ENCODE measurements around the gene WDR88.

Gene WDR88

DNA sequence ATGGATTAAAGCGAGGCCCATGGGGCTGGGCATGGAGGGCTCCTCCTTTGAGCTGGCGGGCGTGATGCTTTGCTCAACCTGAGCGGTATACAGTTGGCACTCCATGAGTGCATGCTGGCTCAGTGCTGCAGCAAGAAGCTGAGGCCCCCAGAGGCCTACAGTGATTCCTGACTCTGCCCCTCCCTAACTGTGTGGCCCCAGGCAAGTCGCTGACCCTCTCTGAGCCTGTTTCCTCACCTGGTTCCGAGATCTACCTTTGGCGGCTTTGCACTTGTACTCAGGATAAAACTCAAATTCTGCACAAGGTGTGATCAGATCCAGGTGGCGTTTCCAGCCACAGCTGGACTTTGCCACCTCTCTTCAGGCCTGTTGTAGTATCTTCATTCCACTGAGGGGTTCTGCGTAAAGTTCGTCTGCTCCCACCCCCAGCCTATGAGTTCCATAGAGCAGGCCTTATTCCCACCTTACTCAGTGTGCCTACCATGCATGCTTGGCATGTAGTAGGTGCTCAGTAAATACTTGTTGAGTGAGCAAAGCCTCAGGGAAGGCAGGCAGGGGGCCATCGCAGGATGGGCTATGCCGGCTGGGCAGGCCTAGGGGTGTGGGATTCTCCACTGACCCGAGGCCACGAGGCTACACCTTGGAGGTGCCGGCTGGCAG is 70.1 kb downstream of the WDR88 start:
- Histone ChIP-seq H3K4me3 (ENCODE audit: low read length in 2 of 2) (no peak overlapping the region), H3K9ac (ENCODE audit: low read depth in 1 of 2, low read length in 2 of 2) (no peak overlapping the region), H3K27ac (ENCODE audit: low read depth in 2 of 2, low read length in 2 of 2) (no peak overlapping the region), H3K4me1 (ENCODE audit: control insufficient read depth in 2 of 2, insufficient read depth in 2 of 2, low read length in 2 of 2) (no peaks in the 10 kb centered on the region), H3K9me3 (ENCODE audit: control insufficient read depth in 2 of 2, low read length in 2 of 2) (no peaks in the 10 kb centered on the region), H3K36me3 (ENCODE audit: control insufficient read depth in 2 of 2, insufficient read depth in 2 of 2, low read length in 2 of 2) (peaks cover 0 to 6% of the 10 kb centered on the region in 2 donors), H3K27me3 (ENCODE audit: control insufficient read depth in 2 of 2, insufficient read depth in 2 of 2, low read length in 2 of 2) (no peaks in the 10 kb centered on the region)

DNA sequence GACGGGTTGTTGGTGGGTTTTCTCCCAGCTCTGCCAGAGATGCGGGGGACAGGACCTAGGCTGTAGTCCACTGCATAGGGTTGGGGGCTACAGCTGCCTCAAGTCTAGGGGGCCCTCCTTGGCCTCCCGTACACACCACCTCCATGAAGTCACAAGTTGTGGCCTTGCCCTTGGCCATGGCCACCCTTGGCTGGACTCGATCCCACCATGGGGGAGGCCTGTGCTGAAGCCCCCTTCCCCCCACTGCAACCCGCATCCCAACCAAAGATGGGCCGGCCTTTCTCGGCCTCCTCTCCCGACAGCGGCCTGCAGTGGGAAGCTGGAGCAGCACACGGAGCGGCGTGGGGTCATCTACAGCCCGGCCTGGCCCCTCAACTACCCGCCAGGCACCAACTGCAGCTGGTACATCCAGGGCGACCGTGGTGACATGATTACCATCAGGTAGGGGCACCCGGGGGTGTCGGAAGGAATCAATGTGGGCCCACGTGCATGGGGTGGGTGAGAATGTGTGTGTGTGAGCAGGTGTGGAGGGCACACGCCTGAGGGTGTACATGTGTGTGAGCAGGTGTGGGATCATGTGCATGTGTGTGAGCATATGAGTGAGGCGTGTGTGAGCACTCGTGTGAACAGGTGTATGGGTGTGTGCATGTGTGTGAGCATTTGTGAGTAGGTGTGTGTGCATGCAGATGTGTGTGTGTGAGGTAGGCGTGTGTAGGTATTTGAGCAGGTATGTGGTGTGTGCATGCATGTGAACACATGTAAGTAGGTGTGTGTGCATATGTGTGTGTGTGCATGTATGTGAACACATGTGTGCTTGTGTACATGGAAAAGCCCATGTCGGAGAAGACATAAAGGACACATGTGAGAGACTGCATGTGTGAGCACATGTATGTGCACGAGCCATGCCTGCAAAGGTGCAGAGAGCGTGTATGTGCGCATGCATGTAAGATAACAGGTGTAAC is 70.9 kb downstream of the WDR88 start:
- no peak overlapping the region for H3K27ac ChIP-seq (ENCODE audit: low read depth in 2 of 2, low read length in 2 of 2)
- no peaks in the 10 kb centered on the region for H3K27me3 ChIP-seq (ENCODE audit: control insufficient read depth in 2 of 2, insufficient read depth in 2 of 2, low read length in 2 of 2)
- H3K9me3 ChIP-seq (ENCODE audit: control insufficient read depth in 2 of 2, low read length in 2 of 2): no peaks in the 10 kb centered on the region
- H3K9ac ChIP-seq (ENCODE audit: low read depth in 1 of 2, low read length in 2 of 2): no peak overlapping the region
- no peaks in the 10 kb centered on the region for H3K4me1 ChIP-seq (ENCODE audit: control insufficient read depth in 2 of 2, insufficient read depth in 2 of 2, low read length in 2 of 2)
- H3K36me3 ChIP-seq (ENCODE audit: control insufficient read depth in 2 of 2, insufficient read depth in 2 of 2, low read length in 2 of 2): peaks cover 0 to 6% of the 10 kb centered on the region in 2 donors
- no peak overlapping the region for H3K4me3 ChIP-seq (ENCODE audit: low read length in 2 of 2)

DNA sequence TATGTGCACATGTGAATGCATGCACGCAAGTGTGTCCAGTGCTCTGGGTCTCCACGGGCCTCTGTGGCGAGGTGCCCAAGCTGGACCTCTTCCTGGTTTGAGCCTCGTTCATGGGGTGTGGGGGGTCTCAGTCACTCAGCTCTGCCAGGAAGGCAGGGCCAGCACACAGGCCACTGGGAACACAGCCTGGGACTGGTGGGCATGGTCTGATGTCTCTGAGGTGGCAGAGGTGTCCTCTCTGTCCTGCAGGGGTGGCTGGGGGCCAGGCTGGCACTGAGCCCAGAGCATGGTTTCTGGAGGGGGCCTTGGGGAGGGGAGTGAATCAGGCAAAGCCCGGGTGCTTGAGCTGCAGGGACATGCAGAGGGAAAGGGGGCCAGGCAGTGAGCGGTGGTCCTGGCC is 71.6 kb downstream of the WDR88 start:
- H3K9ac ChIP-seq (ENCODE audit: low read depth in 1 of 2, low read length in 2 of 2): no peak overlapping the region
- peaks cover 0 to 6% of the 10 kb centered on the region in 2 donors for H3K36me3 ChIP-seq (ENCODE audit: control insufficient read depth in 2 of 2, insufficient read depth in 2 of 2, low read length in 2 of 2)

DNA sequence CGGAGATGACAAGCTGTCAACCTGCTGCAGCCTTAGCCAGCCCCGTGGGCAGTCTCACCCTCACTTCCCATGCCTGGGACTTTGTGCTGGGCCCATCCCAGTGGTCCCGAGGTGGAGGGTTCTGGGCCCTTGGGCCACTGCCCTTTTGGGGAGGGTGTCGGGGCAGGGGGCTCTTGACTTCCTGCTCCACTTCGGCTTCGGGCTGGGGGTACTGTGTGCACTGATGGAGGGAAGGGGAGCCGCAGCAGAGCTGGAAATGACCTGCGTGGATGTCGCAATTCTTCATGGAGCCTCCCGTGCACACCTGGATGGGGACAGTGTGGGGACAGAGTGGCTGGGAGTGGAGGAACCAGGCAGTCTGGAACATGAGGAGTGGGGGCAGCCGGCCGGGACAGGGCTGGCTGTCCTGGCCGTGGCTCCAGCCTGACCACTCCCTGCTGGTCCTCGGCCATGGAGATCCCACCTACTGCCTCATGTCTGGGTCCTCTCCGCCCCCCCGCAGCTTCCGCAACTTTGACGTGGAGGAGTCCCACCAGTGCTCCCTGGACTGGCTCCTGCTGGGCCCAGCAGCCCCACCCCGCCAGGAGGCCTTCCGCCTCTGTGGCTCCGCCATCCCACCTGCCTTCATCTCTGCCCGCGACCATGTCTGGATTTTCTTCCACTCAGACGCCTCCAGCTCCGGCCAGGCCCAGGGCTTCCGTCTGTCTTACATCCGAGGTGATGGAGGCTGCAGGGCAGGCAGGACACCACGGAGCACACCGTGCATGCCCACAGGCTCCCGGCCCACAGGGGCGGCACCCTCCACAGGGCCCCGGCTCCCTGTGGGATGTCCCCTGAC is 72.4 kb downstream of the WDR88 start:
- Histone ChIP-seq H3K4me1 (ENCODE audit: control insufficient read depth in 2 of 2, insufficient read depth in 2 of 2, low read length in 2 of 2) (no peaks in the 10 kb centered on the region), H3K36me3 (ENCODE audit: control insufficient read depth in 2 of 2, insufficient read depth in 2 of 2, low read length in 2 of 2) (peaks cover 0 to 6% of the 10 kb centered on the region in 2 donors), H3K27me3 (ENCODE audit: control insufficient read depth in 2 of 2, insufficient read depth in 2 of 2, low read length in 2 of 2) (no peaks in the 10 kb centered on the region)

More for the DNA sequence above, 71.6 kb downstream of the WDR88 start:
- no peaks in the 10 kb centered on the region for H3K9me3 ChIP-seq (ENCODE audit: control insufficient read depth in 2 of 2, low read length in 2 of 2)
- no peaks in the 10 kb centered on the region for H3K27me3 ChIP-seq (ENCODE audit: control insufficient read depth in 2 of 2, insufficient read depth in 2 of 2, low read length in 2 of 2)
- no peak overlapping the region for H3K4me3 ChIP-seq (ENCODE audit: low read length in 2 of 2)
- no peak overlapping the region for H3K27ac ChIP-seq (ENCODE audit: low read depth in 2 of 2, low read length in 2 of 2)
- no peaks in the 10 kb centered on the region for H3K4me1 ChIP-seq (ENCODE audit: control insufficient read depth in 2 of 2, insufficient read depth in 2 of 2, low read length in 2 of 2)

DNA sequence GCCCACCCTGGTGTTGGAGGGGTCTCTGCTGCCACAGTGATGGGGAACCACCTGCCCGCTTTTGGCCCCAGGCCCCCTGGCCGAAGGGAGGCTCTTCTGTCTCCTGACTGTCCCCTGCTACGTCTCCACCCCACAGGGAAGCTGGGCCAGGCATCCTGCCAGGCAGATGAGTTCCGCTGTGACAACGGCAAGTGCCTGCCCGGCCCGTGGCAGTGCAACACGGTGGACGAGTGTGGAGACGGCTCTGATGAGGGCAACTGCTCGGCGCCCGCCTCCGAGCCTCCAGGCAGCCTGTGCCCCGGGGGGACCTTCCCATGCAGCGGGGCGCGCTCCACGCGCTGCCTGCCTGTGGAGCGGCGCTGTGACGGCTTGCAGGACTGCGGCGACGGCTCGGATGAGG is 73.2 kb downstream of the WDR88 start:
- Histone ChIP-seq H3K4me1 (ENCODE audit: control insufficient read depth in 2 of 2, insufficient read depth in 2 of 2, low read length in 2 of 2) (no peaks in the 10 kb centered on the region), H3K36me3 (ENCODE audit: control insufficient read depth in 2 of 2, insufficient read depth in 2 of 2, low read length in 2 of 2) (peaks cover 0 to 6% of the 10 kb centered on the region in 2 donors), H3K27ac (ENCODE audit: low read depth in 2 of 2, low read length in 2 of 2) (no peak overlapping the region)

More for the DNA sequence above, 72.4 kb downstream of the WDR88 start:
- no peaks in the 10 kb centered on the region for H3K9me3 ChIP-seq (ENCODE audit: control insufficient read depth in 2 of 2, low read length in 2 of 2)
- H3K4me3 ChIP-seq (ENCODE audit: low read length in 2 of 2): no peak overlapping the region
- no peak overlapping the region for H3K9ac ChIP-seq (ENCODE audit: low read depth in 1 of 2, low read length in 2 of 2)
- no peak overlapping the region for H3K27ac ChIP-seq (ENCODE audit: low read depth in 2 of 2, low read length in 2 of 2)

DNA sequence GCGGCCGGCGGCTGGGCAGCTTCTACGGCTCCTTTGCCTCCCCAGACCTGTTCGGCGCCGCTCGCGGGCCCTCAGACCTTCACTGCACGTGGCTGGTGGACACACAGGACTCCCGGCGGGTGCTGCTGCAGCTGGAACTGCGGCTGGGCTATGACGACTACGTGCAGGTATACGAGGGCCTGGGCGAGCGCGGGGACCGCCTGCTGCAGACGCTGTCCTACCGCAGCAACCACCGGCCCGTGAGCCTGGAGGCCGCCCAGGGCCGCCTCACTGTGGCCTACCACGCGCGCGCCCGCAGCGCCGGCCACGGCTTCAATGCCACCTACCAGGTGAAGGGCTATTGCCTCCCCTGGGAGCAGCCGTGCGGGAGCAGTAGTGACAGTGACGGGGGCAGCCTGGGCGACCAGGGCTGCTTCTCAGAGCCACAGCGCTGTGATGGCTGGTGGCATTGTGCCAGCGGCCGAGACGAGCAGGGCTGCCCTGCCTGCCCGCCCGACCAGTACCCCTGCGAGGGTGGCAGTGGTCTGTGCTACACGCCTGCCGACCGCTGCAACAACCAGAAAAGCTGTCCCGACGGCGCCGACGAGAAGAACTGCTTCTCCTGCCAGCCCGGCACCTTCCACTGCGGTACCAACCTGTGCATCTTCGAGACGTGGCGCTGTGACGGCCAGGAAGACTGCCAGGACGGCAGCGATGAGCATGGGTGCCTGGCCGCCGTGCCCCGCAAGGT is 73.8 kb downstream of the WDR88 start:
- Histone ChIP-seq H3K4me1 (ENCODE audit: control insufficient read depth in 2 of 2, insufficient read depth in 2 of 2, low read length in 2 of 2) (no peaks in the 10 kb centered on the region), H3K27ac (ENCODE audit: low read depth in 2 of 2, low read length in 2 of 2) (no peak overlapping the region), H3K36me3 (ENCODE audit: control insufficient read depth in 2 of 2, insufficient read depth in 2 of 2, low read length in 2 of 2) (peaks cover 0 to 6% of the 10 kb centered on the region in 2 donors), H3K9me3 (ENCODE audit: control insufficient read depth in 2 of 2, low read length in 2 of 2) (no peaks in the 10 kb centered on the region), H3K27me3 (ENCODE audit: control insufficient read depth in 2 of 2, insufficient read depth in 2 of 2, low read length in 2 of 2) (no peaks in the 10 kb centered on the region), H3K4me3 (ENCODE audit: low read length in 2 of 2) (no peak overlapping the region), H3K9ac (ENCODE audit: low read depth in 1 of 2, low read length in 2 of 2) (no peak overlapping the region)

More for the DNA sequence above, 73.2 kb downstream of the WDR88 start:
- Histone ChIP-seq H3K9me3 (ENCODE audit: control insufficient read depth in 2 of 2, low read length in 2 of 2) (no peaks in the 10 kb centered on the region), H3K4me3 (ENCODE audit: low read length in 2 of 2) (no peak overlapping the region), H3K27me3 (ENCODE audit: control insufficient read depth in 2 of 2, insufficient read depth in 2 of 2, low read length in 2 of 2) (no peaks in the 10 kb centered on the region), H3K9ac (ENCODE audit: low read depth in 1 of 2, low read length in 2 of 2) (no peak overlapping the region)

DNA sequence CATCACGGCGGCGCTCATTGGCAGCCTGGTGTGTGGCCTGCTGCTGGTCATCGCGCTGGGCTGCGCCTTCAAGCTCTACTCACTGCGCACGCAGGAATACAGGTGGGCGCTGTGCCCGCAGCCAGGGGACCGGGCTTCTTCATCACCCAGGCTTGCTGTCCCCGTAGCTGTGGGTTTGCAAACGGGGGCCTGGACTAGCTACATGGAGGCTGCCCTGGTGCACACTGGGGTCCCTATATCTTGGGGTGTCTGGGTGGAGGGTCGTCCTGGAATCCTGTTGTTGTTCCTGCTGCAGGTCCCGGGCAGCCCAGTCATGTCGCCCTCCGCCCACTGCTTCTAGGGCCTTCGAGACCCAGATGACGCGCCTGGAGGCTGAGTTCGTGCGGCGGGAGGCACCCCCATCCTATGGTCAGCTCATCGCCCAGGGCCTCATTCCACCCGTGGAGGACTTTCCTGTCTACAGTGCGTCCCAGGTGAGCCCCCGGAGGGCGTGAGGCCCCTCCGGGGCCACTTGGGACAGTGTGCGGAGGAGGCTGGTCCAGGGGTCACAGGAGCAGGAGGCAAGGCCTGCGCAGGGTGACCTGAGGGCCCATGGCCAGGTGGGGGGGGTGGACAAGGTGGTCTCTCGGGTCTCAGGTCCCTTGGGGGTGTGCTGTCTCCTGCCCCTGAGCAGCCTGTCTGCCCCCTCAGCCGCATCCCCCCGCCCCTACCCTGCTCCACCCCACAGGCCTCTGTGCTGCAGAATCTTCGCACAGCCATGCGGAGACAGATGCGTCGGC is 74.5 kb downstream of the WDR88 start:
- no peaks in the 10 kb centered on the region for H3K4me1 ChIP-seq (ENCODE audit: control insufficient read depth in 2 of 2, insufficient read depth in 2 of 2, low read length in 2 of 2)
- H3K4me3 ChIP-seq (ENCODE audit: low read length in 2 of 2): no peak overlapping the region
- no peak overlapping the region for H3K27ac ChIP-seq (ENCODE audit: low read depth in 2 of 2, low read length in 2 of 2)
- no peaks in the 10 kb centered on the region for H3K27me3 ChIP-seq (ENCODE audit: control insufficient read depth in 2 of 2, insufficient read depth in 2 of 2, low read length in 2 of 2)
- H3K9ac ChIP-seq (ENCODE audit: low read depth in 1 of 2, low read length in 2 of 2): no peak overlapping the region
- no peaks in the 10 kb centered on the region for H3K9me3 ChIP-seq (ENCODE audit: control insufficient read depth in 2 of 2, low read length in 2 of 2)
- peaks cover 0 to 6% of the 10 kb centered on the region in 2 donors for H3K36me3 ChIP-seq (ENCODE audit: control insufficient read depth in 2 of 2, insufficient read depth in 2 of 2, low read length in 2 of 2)

DNA sequence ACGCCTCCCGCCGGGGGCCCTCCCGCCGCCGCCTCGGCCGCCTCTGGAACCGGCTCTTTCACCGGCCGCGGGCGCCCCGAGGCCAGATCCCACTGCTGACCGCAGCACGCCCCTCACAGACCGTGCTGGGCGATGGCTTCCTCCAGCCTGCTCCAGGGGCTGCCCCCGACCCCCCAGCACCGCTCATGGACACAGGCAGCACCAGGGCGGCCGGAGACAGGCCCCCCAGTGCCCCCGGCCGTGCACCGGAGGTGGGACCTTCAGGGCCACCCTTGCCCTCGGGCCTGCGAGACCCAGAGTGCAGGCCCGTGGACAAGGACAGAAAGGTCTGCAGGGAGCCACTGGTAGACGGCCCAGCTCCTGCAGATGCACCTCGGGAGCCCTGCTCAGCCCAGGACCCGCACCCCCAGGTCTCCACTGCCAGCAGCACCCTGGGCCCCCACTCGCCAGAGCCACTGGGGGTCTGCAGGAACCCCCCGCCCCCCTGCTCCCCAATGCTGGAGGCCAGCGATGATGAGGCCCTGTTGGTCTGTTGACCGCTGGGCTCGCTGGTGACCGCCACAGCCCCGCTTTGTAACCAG is 75.2 kb downstream of the WDR88 start:
- no peaks in the 10 kb centered on the region for H3K4me1 ChIP-seq (ENCODE audit: control insufficient read depth in 2 of 2, insufficient read depth in 2 of 2, low read length in 2 of 2)
- no peaks in the 10 kb centered on the region for H3K9me3 ChIP-seq (ENCODE audit: control insufficient read depth in 2 of 2, low read length in 2 of 2)
- H3K27ac ChIP-seq (ENCODE audit: low read depth in 2 of 2, low read length in 2 of 2): no peak overlapping the region
- no peak overlapping the region for H3K9ac ChIP-seq (ENCODE audit: low read depth in 1 of 2, low read length in 2 of 2)
- H3K27me3 ChIP-seq (ENCODE audit: control insufficient read depth in 2 of 2, insufficient read depth in 2 of 2, low read length in 2 of 2): no peaks in the 10 kb centered on the region
- H3K4me3 ChIP-seq (ENCODE audit: low read length in 2 of 2): no peak overlapping the region
- peaks cover 0 to 6% of the 10 kb centered on the region in 2 donors for H3K36me3 ChIP-seq (ENCODE audit: control insufficient read depth in 2 of 2, insufficient read depth in 2 of 2, low read length in 2 of 2)

DNA sequence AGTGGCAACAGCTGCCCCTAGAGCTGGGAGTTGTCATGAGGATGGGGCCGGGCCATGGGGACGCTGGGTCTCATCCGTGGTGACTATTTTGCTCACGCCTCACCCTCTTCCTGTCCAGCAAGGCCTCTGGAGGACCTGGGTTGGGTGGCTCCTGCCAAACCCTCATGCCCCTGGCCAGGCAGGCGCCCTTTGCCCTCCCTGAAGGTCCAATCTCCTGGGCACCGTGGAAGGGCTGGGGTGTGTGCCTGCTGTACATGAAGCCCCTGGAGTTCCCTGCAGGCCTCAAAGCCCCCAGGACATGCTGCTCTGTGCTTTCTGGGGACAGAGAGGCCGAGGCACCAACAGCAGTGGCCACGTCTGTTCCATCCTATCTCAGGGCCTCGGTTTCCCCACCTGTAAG is 76.0 kb downstream of the WDR88 start:
- no peaks in the 10 kb centered on the region for H3K27me3 ChIP-seq (ENCODE audit: control insufficient read depth in 2 of 2, insufficient read depth in 2 of 2, low read length in 2 of 2)
- no peak overlapping the region for H3K27ac ChIP-seq (ENCODE audit: low read depth in 2 of 2, low read length in 2 of 2)
- no peaks in the 10 kb centered on the region for H3K4me1 ChIP-seq (ENCODE audit: control insufficient read depth in 2 of 2, insufficient read depth in 2 of 2, low read length in 2 of 2)
- no peaks in the 10 kb centered on the region for H3K9me3 ChIP-seq (ENCODE audit: control insufficient read depth in 2 of 2, low read length in 2 of 2)
- H3K9ac ChIP-seq (ENCODE audit: low read depth in 1 of 2, low read length in 2 of 2): no peak overlapping the region
- H3K36me3 ChIP-seq (ENCODE audit: control insufficient read depth in 2 of 2, insufficient read depth in 2 of 2, low read length in 2 of 2): peaks cover 0 to 4% of the 10 kb centered on the region in 2 donors
- no peak overlapping the region for H3K4me3 ChIP-seq (ENCODE audit: low read length in 2 of 2)
